Measurements from ENCODE around the gene EYA2. TPM values are rescaled to one million over a fixed set of nuclear protein-coding genes. Genes with fewer than 3 reads are reported as not detected.
"Not testable (repeated sequence)": the region's sequence is repeated elsewhere in the genome, so short reads cannot be mapped to it uniquely, and the experiment has no call there.

EYA2 gene
- total RNA-seq, 1 experiment from 2014 or later, result not detected

GRCh38 chr20:47175493-47175892 is 280.9 kb downstream of the EYA2 start:
- Mint-ChIP-seq H3K27me3 (ENCODE audit: insufficient read depth, unreplicated experiment) (no peaks in the 10 kb centered on the region), H3K4me1 (ENCODE audit: insufficient read depth, unreplicated experiment) (no peaks in the 10 kb centered on the region), H3K27ac (ENCODE audit: low read depth, unreplicated experiment) (no peak overlapping the region), H3K36me3 (ENCODE audit: insufficient read depth, unreplicated experiment) (no peaks in the 10 kb centered on the region), H3K4me3 (ENCODE audit: unreplicated experiment) (no peak overlapping the region), H3K9me3 (ENCODE audit: unreplicated experiment) (no peaks in the 10 kb centered on the region)
- no peak for DNase-seq (ENCODE audit: unreplicated experiment)
- CTCF ChIA-PET, result interaction anchor here (0.6 to 1.0 kb wide), 3 partner anchors 19 to 422 kb away, joined by 3 to 4 read pairs (median 4); no protein-coding TSS in a partner anchor
- BruUV-seq (replicated peaks), result no TSS peak
- POLR2A ChIA-PET, result interaction anchor here (0.9 kb wide), 1 partner anchor 50 kb away, joined by 4 read pairs; no protein-coding TSS in a partner anchor
- intact Hi-C loops (cut with micrococcal nuclease), result no loop called here
- TF ChIP-seq CTCF (IDR thresholded peaks at IDR 0.05; ENCODE audit: unreplicated experiment), result no peak

- POLR2A ChIA-PET, result not testable (repeated sequence)
Measured at GRCh38 chr20:47176217-47176616, 281.6 kb downstream of the EYA2 start.

GRCh38 chr20:47178277-47178676 is 283.6 kb downstream of the EYA2 start:
- Mint-ChIP-seq H3K9me3 (ENCODE audit: unreplicated experiment) (no peaks in the 10 kb centered on the region), H3K27ac (ENCODE audit: low read depth, unreplicated experiment) (no peak overlapping the region), H3K4me1 (ENCODE audit: insufficient read depth, unreplicated experiment) (no peaks in the 10 kb centered on the region), H3K36me3 (ENCODE audit: insufficient read depth, unreplicated experiment) (no peaks in the 10 kb centered on the region), H3K4me3 (ENCODE audit: unreplicated experiment) (no peak overlapping the region), H3K27me3 (ENCODE audit: insufficient read depth, unreplicated experiment) (no peaks in the 10 kb centered on the region)
- intact Hi-C loops (cut with micrococcal nuclease), result no loop called here
- no peak for DNase-seq (ENCODE audit: unreplicated experiment)
- no peak for TF ChIP-seq CTCF (IDR thresholded peaks at IDR 0.05; ENCODE audit: unreplicated experiment)
- no TSS peak for BruUV-seq (replicated peaks)
- CTCF ChIA-PET, result no interaction called here
- POLR2A ChIA-PET, result no interaction called here

More at GRCh38 chr20:47176217-47176616, 281.6 kb downstream of the EYA2 start:
- H3K9me3 Mint-ChIP-seq (ENCODE audit: unreplicated experiment); DNase-seq (ENCODE audit: unreplicated experiment); H3K4me1 Mint-ChIP-seq (ENCODE audit: insufficient read depth, unreplicated experiment); H3K4me3 Mint-ChIP-seq (ENCODE audit: unreplicated experiment); intact Hi-C loops (cut with micrococcal nuclease); H3K27ac Mint-ChIP-seq (ENCODE audit: low read depth, unreplicated experiment); H3K27me3 Mint-ChIP-seq (ENCODE audit: insufficient read depth, unreplicated experiment); H3K36me3 Mint-ChIP-seq (ENCODE audit: insufficient read depth, unreplicated experiment); BruUV-seq (replicated peaks): not testable (repeated sequence)
- CTCF ChIA-PET, result interaction anchor here (1.0 kb wide), 1 partner anchor 418 kb away, joined by 4 read pairs; no protein-coding TSS in a partner anchor

GRCh38 chr20:47178851-47179250 is 284.2 kb downstream of the EYA2 start:
- Mint-ChIP-seq H3K9me3 (ENCODE audit: unreplicated experiment) (no peaks in the 10 kb centered on the region), H3K4me1 (ENCODE audit: insufficient read depth, unreplicated experiment) (no peaks in the 10 kb centered on the region), H3K4me3 (ENCODE audit: unreplicated experiment) (no peak overlapping the region), H3K27me3 (ENCODE audit: insufficient read depth, unreplicated experiment) (no peaks in the 10 kb centered on the region), H3K27ac (ENCODE audit: low read depth, unreplicated experiment) (no peak overlapping the region), H3K36me3 (ENCODE audit: insufficient read depth, unreplicated experiment) (no peaks in the 10 kb centered on the region)
- DNase-seq (ENCODE audit: unreplicated experiment), result no peak
- intact Hi-C loops (cut with micrococcal nuclease), result no loop called here
- no peak for TF ChIP-seq CTCF (IDR thresholded peaks at IDR 0.05; ENCODE audit: unreplicated experiment)
- ChIA-PET CTCF (interaction anchor here (0.5 to 0.6 kb wide), 2 partner anchors 16 to 503 kb away, joined by 3 read pairs; no protein-coding TSS in a partner anchor), POLR2A (no interaction called here)
- BruUV-seq (replicated peaks), result no TSS peak

- Mint-ChIP-seq H3K4me3 (ENCODE audit: unreplicated experiment) (no peak overlapping the region), H3K36me3 (ENCODE audit: insufficient read depth, unreplicated experiment) (no peaks in the 10 kb centered on the region), H3K27ac (ENCODE audit: low read depth, unreplicated experiment) (no peak overlapping the region), H3K4me1 (ENCODE audit: insufficient read depth, unreplicated experiment) (no peaks in the 10 kb centered on the region), H3K9me3 (ENCODE audit: unreplicated experiment) (no peaks in the 10 kb centered on the region), H3K27me3 (ENCODE audit: insufficient read depth, unreplicated experiment) (no peaks in the 10 kb centered on the region)
- ChIA-PET CTCF (interaction anchor here (0.5 to 1.3 kb wide), 4 partner anchors 14 to 503 kb away, joined by 3 to 4 read pairs (median 3); no protein-coding TSS in a partner anchor), POLR2A (no interaction called here)
- no peak for DNase-seq (ENCODE audit: unreplicated experiment)
- no TSS peak for BruUV-seq (replicated peaks)
- no peak for TF ChIP-seq CTCF (IDR thresholded peaks at IDR 0.05; ENCODE audit: unreplicated experiment)
- intact Hi-C loops (cut with micrococcal nuclease), result no loop called here
Measured at GRCh38 chr20:47179267-47179666, 284.6 kb downstream of the EYA2 start.

Measured in MCF 10A (cell line).